ENCODE results near the gene GTPBP6.

Gene GTPBP6, protein sequence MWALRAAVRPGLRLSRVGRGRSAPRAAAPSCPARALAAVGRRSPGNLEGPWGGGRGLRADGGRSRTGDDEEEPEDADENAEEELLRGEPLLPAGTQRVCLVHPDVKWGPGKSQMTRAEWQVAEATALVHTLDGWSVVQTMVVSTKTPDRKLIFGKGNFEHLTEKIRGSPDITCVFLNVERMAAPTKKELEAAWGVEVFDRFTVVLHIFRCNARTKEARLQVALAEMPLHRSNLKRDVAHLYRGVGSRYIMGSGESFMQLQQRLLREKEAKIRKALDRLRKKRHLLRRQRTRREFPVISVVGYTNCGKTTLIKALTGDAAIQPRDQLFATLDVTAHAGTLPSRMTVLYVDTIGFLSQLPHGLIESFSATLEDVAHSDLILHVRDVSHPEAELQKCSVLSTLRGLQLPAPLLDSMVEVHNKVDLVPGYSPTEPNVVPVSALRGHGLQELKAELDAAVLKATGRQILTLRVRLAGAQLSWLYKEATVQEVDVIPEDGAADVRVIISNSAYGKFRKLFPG

GRCh38 chrX:318739-319578 is at the start of gene GTPBP6:
TSS of gene GTPBP6 (minus strand) at chrX:318796. CDS start at chrX:318787, 9 bp downstream.
- peak; percentile 97 to 98 for DNase-seq

DNA sequence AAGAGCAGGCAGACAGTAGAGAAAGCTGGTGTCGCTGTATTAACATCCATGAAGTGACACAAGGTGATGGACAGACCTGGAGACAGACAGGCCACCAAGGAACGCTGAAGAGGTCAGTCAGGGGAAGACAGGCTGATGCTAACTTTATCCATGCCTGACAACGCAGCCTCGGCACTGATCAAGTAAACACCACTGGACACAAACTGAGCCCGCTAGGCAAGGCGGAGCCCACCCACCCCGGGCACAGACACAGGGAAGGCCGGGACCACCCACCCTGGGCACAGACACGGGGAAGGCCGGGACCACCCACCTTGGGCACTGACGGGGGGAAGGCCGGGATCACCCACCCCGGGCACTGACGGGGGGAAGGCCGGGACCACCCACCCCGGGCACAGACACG is 49.3 kb upstream of the GTPBP6 start:
- DNase-seq: no peak

- no peak for DNase-seq
Measured at GRCh38 chrX:367349-367748, 48.8 kb upstream of the GTPBP6 start.

GRCh38 chrX:363621-364375 is 45.2 kb upstream of the GTPBP6 start:
- no peak for DNase-seq

DNA sequence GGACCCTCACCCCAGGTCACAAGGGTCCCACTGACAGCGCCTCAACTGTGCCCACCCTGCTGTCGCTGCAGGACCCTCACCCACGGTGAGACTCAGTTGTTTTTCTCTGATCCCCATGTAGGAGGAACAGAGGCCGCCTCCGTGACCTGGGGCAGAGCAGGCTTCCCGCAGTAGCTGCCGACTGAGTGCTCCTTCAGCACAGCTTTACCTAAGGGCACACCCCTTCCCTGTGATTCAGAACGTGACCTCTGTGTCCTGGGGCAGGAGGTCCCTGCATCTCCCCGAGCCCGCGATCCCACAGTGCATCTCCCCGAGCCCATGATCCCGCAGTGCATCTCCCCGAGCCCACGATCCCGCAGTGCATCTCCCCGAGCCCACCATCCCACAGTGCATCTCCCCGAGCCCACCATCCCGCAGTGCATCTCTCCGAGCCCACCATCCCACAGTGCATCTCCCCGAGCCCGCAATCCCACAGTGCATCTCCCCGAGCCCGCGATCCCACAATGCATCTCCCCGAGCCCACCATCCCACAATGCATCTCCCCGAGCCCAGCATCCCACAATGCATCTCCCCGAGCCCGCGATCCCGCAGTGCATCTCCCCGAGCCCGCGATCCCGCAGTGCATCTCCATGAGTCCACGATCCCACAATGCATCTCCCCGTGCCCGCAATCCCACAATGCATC is 44.5 kb upstream of the GTPBP6 start:
- no peak for DNase-seq

DNA sequence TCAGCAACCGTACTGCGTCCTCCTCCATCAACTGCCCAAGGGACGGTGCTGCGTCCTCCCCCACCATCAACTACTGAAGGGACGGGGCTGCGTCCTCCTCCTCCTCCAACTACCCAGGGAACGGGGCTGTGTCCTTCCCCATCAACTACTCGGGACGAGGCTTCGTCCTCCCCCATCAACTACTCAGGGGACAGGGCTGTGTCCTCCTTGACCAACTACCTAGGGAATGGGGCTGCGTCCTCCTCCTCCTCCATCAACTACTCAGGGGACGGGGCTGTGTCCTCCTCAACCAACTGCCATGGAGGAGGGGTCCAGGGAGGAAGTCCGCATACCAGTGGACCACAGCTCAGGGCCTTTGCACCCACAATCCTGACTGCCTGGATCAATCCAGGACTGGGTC is 43.8 kb upstream of the GTPBP6 start:
- no peak for DNase-seq

- no peak for DNase-seq
Measured at GRCh38 chrX:361231-362145, 42.9 kb upstream of the GTPBP6 start.

DNA sequence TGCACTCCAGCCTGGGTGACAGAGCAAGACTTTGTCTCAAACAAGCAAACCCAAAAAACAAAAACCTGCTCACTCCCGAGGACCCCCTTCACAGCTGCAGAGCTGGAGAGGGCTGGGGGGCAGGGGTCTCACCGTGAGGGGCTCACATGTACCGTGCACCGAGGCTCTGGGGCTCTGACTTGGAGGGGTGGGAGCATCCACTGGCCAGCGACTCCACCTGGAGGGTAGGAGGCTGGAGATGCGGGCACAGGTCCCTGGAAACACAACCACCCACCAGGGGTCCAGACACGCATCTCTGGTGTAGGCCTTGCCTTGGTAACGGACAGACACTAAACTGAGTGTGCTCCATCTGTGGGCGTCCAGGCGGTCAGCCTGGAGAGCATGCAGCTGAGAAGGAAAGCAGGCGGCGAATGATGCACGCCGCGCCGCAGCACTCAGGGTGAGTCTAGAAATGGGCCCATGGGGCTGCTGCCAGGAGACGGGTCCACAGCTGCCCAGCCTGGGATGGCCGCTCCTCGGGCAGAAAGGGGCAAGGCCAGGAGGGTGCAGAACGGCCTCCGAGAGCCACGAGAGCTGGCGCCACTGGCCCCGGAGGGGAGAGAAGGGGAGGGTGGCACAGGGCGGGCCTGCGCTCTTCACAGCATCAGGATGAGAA is 42.0 kb upstream of the GTPBP6 start:
- no peak for DNase-seq

- DNase-seq: no peak
Measured at GRCh38 chrX:358651-359143, 40.1 kb upstream of the GTPBP6 start.

DNA sequence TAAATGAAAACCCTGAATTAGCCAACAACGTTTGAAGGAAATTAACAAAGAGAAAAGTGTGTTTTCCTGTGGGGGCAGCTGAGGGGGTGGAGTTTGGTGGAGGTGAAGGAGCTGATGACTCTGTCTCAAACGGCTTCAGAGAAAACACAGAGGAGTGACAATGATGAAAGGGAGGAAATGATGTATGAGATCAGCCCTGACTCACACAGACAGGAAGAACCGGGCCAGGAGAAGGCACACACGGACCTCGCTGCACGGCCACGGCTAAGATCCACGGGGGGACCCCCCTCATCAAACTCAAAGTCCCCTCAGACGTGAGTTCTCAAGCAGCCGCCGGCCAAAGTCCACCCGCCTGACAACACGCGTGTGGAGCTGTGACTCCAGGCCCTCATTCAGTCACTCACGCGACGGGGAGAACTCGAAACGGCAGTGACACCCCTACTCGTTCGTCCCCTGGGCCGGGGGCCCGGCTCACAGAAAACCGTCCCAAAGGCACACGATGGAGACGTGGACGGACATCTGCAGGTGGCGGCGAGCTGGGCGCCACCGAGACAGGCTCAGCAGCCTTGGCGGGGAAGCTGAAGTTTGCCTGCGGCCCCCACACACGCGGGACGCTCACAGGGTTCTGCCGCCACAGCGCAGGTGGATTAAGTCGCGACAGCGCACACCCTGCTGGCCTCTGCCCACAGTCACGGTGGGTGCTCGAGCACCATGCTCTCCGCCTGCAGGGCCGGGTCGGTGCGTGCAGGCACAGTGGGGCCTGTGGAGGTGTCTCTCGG is 39.3 kb upstream of the GTPBP6 start:
- peak; percentile 36 to 48 for DNase-seq

DNA sequence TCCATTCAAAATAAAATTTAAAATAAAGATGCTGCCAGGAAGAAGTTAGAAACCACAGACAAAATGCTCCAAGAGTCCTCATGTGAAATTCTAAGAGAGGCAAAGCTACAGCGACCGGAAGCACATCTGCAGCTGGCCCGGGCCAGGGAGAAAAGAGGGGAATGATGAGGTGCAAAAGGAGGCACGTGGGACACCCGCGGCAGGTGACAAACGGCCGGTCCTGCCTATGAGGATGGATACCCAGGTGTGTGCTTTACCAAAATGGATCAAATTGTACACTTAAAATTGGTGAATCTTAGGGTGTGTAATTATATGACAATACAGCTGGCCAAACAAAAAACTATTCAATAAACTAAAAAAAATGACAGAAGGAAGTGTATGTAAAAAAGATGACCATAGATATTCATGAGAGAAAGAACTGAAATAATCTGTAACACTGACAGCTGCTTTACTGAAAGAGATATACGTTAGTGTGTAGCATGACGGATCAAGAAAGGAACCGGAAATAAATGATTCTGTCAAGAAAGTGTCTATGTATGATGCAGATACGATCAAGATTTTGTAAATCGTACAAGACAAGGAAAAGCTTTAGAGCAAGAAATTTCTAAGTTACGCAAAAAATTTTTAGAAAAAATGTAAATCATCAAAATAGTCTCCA is 38.6 kb upstream of the GTPBP6 start:
- no peak for DNase-seq

DNA sequence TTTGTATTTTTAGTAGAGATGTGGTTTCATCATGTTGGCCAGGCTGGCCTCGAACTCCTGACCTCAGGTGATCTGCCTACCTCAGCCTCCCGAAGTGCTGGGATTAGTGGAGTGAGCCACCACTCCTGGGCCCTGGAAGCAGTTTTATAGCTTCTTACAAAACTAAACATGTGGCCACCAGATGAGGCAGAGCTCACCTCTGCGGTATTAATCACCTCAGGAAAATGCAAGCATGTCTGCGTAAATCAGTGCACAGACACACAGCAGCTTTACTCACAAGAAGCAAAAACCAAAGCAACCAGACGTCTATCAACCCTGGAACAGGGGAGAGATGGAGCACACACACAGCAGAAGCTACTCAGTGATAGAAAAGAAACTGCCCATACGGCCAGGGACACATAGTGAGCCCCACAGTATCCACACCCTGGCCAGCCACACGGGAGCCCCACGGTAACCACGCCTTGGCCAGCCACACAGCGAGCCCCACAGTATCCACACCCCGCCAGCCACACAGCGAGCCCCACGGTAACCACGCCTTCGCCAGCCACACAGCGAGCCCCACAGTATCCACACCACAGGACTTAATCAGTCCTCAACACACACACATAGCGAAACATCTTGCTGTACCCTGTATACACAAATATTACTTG is 37.9 kb upstream of the GTPBP6 start:
- no peak for DNase-seq

- DNase-seq: no peak
Measured at GRCh38 chrX:355329-356050, 36.9 kb upstream of the GTPBP6 start.

DNA sequence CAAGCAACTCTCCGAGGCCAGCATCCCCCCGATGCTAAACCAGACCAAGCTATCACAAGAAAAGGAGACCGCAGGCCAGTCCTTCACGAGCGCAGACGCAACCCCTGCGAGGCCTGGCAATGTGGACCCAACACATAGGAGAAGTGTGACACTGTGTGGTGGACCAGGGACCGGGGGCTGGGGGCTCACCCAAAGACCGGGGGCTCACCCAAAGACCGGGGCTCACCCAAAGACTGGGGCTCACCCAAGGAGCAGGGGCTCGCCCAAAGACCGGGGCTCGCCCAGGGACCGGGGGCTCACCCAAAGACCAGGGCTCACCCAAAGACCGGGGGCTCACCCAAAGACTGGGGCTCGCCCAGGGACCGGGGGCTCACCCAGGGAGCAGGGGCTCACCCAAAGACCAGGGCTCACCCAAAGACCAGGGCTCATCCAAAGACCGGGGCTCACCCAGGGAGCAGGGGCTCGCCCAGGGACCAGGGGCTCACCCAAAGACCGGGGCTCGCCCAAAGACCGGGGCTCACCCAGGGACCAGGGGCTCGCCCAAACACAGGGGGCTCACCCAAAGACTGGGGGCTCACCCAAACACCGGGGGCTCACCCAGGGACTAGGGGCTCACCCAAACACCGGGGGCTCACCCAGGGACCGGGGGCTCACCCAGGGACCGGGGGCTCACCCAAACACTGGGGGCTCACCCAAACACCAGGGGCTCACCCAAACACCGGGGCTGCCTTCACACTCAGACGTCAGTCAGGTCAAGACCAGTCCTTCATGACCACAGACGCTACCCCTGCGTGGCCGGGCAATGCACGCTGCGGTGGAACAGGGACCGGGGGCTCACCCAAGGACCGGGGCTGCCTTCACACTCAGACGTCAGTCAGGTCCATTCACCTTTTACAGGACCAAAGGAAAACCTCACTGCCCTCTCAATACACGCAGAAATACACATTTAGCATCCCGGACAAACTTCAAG is 35.3 kb upstream of the GTPBP6 start:
- no peak for DNase-seq

GRCh38 chrX:352582-353314 is 34.2 kb upstream of the GTPBP6 start:
- no peak for DNase-seq

GRCh38 chrX:352181-352580 is 33.6 kb upstream of the GTPBP6 start:
- DNase-seq: no peak

Data from activated T-cell treated with anti-CD3 and anti-CD28 coated beads, Interleukin-2, amount 50 U/mL, for 48 hours (primary cell).